HG03457 (cell line): ENCODE data around the gene CYP2B6.
"Not testable (repeated sequence)": the region's sequence is repeated elsewhere in the genome, so short reads cannot be mapped to it uniquely, and the experiment has no call there.

Experiments
- ATAC-seq: cut with Tn5 transposase; IDR thresholded peaks from one replicate; pipeline ENCODE4 v1.9.1; 2021; ENCODE audit warnings: moderate number of reproducible peaks; ENCODE audit not compliant: unreplicated experiment

The CYP2B6 gene

GRCh38 chr19:41029524-41030432 is 38.7 kb downstream of the CYP2B6 start:
- no peak for ATAC-seq

DNA sequence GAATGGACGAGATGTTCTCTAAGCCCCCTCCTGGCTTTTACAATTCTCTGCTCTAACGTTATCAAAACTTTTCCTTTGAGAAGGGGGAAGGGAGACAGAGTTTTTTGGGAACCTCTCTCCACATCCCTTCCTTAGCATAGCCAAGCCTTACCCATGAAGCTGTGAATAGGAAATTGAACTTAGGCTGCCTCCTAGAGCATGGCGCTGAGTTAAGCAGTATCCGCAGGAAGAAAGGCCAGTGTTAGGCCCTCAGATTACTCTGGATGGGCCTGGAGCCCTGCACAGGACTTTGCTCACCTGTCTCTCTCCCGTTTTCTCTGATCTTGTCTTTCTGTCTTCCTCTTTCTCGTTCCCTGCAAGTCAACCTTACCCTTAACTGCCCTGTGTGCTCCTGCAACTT is 39.6 kb downstream of the CYP2B6 start:
- ATAC-seq = no peak

GRCh38 chr19:41031916-41032315 is 40.8 kb downstream of the CYP2B6 start:
- no peak for ATAC-seq

DNA sequence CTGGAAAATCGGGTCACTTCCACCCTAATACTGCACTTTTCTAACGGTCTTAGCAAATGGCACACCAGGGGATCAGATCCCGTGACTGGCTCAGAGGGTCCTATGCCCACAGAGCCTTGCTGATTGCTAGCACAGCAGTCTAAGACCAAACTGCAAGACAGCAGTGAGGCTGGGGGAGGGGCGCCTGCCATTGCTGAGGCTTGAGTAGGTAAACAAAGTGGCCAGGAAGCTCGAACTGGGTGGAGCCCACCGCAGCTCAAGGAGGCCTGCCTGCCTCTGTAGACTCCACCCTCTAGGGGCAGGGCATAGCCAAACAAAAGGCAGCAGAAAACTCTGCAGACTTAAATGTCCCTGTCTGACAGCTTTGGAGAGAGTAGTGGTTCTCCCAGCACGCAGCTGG is 42.2 kb downstream of the CYP2B6 start:
- not testable (repeated sequence) for ATAC-seq

- no peak for ATAC-seq
Measured at GRCh38 chr19:41039806-41040205, 48.7 kb downstream of the CYP2B6 start.

DNA sequence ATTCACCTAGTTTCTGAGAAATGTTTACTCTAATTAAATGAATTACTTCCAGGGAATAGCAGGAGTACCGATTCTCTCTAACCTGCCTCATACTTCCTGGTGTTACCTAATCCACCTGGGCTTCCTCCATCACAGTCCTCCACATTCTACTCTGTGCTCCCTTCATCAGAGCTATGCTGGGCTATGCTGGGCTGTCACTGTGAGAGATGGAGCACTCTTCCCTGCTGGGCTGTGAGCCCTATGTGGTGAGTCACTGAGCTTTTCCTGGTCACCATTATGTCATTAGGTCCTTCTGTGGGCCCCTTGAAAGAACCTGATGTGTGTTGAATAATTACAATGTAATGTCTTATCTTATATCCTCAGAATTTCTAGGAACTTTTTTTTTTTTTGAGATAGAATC is 54.0 kb downstream of the CYP2B6 start:
- ATAC-seq = not testable (repeated sequence)

DNA sequence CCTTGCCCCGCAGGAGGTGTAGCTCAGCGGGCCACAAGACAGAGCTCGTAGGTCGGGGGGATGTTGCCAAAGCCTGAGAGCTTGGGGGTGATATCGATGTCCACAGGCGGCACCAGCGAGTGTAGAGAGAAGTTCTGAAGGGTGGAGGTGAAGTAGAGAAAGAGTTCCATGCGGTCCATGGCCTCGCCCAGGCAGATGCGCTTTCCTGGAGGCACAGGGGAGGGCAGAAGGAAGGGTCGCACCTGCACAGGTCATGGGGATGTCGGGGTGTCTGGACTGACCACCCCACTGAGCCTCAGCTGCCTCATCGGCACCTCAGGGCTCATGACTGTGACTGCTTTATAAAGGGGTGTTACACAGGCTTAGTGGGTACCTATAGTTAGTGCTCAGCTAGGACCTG is 59.3 kb downstream of the CYP2B6 start:
- no peak for ATAC-seq

GRCh38 chr19:41052162-41052561 is 61.1 kb downstream of the CYP2B6 start:
- not testable (repeated sequence) for ATAC-seq

- not testable (repeated sequence) for ATAC-seq
Measured at GRCh38 chr19:41053331-41053730, 62.2 kb downstream of the CYP2B6 start.

- no peak for ATAC-seq
Measured at GRCh38 chr19:41064974-41065569, 74.0 kb downstream of the CYP2B6 start.
